ENCODE data around the gene KCNJ15. TPM values are rescaled to one million over a fixed set of nuclear protein-coding genes. Genes with fewer than 3 reads are reported as not detected.
A peak's percentile ranks its signal among the peaks of the same experiment; 100 is the strongest.

The KCNJ15 gene
- total RNA-seq, 3 donors from 2014 or later = 0.80 to 6.9 (median 0.98) TPM

GRCh38 chr21:38239672-38240071 lies 17.1 kb upstream of the KCNJ15 start:
- TF ChIP-seq CTCF (IDR thresholded peaks at IDR 0.05) (no peak), POLR2AphosphoS5 (IDR thresholded peaks at IDR 0.05) (no peak), POLR2A (IDR thresholded peaks at IDR 0.05) (no peak)
- H3K4me1 ChIP-seq = no peaks in the 10 kb centered on the region
- no peaks in the 10 kb centered on the region for H3K27me3 ChIP-seq
- DNase-seq (ENCODE audit: low spot score in 2 of 2) = no peak
- H3K27ac ChIP-seq = no peak overlapping the region
- H3K36me3 ChIP-seq = no peaks in the 10 kb centered on the region
- intact Hi-C loops (cut with DNase I; ENCODE audit: low total_unique reads) = no loop called here
- H3K4me3 ChIP-seq = no peak overlapping the region
- no peaks in the 10 kb centered on the region for H3K9me3 ChIP-seq

GRCh38 chr21:38240129-38240528 lies 16.7 kb upstream of the KCNJ15 start:
- no peak for DNase-seq (ENCODE audit: low spot score in 2 of 2)
- H3K4me1 ChIP-seq = no peaks in the 10 kb centered on the region
- no peaks in the 10 kb centered on the region for H3K36me3 ChIP-seq
- intact Hi-C loops (cut with DNase I; ENCODE audit: low total_unique reads) = no loop called here
- H3K4me3 ChIP-seq = no peak overlapping the region
- H3K27ac ChIP-seq = peak overlapping the region in 1 of 2 donors; percentile 54
- no peaks in the 10 kb centered on the region for H3K27me3 ChIP-seq
- no peaks in the 10 kb centered on the region for H3K9me3 ChIP-seq
- TF ChIP-seq POLR2A (IDR thresholded peaks at IDR 0.05) (no peak), POLR2AphosphoS5 (IDR thresholded peaks at IDR 0.05) (no peak), CTCF (IDR thresholded peaks at IDR 0.05) (no peak)

DNA sequence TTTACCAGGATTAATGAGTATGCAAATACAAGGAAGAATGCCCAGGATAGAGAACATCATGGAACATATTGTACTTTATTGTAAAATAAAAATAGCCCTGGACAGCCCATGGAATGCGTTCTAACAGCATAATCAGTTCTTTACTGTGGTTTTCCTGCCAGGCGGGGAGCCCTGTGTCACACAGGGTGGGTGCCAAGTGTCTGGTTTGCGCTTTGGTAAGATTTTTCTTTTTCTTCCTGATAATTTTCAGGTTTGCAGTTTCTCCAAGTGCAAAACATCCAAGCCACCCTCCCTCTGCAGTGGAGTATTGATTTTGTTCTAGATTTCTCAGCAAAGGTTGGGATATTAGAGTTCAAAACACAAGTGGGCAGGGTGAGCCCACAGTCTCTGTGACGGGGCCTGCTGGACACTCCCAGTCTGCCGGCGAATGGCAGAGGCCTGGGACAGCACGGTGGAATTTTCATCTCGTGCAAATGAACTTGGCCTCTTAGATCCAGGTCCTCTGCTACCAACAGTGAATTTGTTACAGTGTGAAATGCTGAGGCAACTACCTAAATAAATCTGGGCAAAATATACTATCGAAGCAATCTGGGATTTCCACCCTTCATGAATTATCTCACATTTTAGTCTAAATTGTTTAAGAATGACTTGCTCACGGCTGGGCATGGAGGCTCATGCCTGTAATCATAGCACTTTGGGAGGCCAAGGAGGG lies 15.6 kb upstream of the KCNJ15 start:
- H3K4me3 ChIP-seq = no peak overlapping the region
- no peak for TF ChIP-seq POLR2AphosphoS5 (IDR thresholded peaks at IDR 0.05)
- H3K4me1 ChIP-seq = no peaks in the 10 kb centered on the region
- no peaks in the 10 kb centered on the region for H3K27me3 ChIP-seq
- intact Hi-C loops (cut with DNase I; ENCODE audit: low total_unique reads) = no loop called here
- H3K27ac ChIP-seq = peak overlapping the region in 1 of 2 donors; percentile 54
- H3K9me3 ChIP-seq = no peaks in the 10 kb centered on the region
- no peaks in the 10 kb centered on the region for H3K36me3 ChIP-seq
- DNase-seq (ENCODE audit: low spot score in 2 of 2) = no peak

- H3K27ac ChIP-seq = no peak overlapping the region
- intact Hi-C loops (cut with DNase I; ENCODE audit: low total_unique reads) = no loop called here
- no peaks in the 10 kb centered on the region for H3K4me1 ChIP-seq
- no peaks in the 10 kb centered on the region for H3K36me3 ChIP-seq
- no peak for DNase-seq (ENCODE audit: low spot score in 2 of 2)
- no peak overlapping the region for H3K4me3 ChIP-seq
- TF ChIP-seq CTCF (IDR thresholded peaks at IDR 0.05) (no peak), POLR2A (IDR thresholded peaks at IDR 0.05) (no peak), POLR2AphosphoS5 (IDR thresholded peaks at IDR 0.05) (no peak)
- no peaks in the 10 kb centered on the region for H3K9me3 ChIP-seq
- no peaks in the 10 kb centered on the region for H3K27me3 ChIP-seq
Measured at GRCh38 chr21:38242061-38242460, 14.7 kb upstream of the KCNJ15 start.

DNA sequence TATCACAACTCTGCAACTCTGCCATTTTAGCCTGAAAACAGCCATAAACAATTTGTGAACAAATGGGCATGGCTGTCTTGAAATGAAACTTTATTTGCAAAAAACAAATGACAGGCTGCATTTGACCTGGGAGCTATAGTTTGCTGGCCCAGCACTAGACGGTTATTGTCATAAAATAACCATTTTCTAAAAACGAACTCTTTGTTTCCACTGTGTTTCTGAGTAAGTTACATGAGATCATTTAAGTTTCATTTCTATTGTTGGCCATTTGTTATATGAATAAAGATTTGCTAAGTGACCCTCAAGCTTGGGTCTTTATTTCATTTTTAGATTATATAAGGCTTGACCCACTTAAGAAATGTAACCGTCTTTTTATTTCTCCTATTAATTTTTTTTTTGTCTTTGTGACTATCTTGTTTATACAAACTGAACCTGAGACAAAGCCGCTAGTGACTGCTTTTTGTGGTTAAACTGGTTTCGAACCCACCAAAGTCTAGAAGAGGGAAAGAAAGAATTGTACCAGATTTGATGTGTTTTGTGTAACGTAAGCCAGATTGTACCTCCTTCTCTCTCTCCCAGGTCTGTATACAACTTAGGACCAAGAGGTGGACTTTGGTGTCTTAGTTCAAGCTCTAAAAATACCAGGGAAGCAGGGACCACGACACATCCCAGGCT lies 12.9 kb upstream of the KCNJ15 start:
- Histone ChIP-seq H3K9me3 (no peaks in the 10 kb centered on the region), H3K27ac (no peak overlapping the region), H3K36me3 (no peaks in the 10 kb centered on the region), H3K4me1 (no peaks in the 10 kb centered on the region), H3K4me3 (no peak overlapping the region), H3K27me3 (no peaks in the 10 kb centered on the region)
- intact Hi-C loops (cut with DNase I; ENCODE audit: low total_unique reads) = no loop called here
- no peak for TF ChIP-seq CTCF (IDR thresholded peaks at IDR 0.05)
- TF ChIP-seq POLR2AphosphoS5 (IDR thresholded peaks at IDR 0.05) = no peak
- TF ChIP-seq POLR2A (IDR thresholded peaks at IDR 0.05) = no peak
- DNase-seq (ENCODE audit: low spot score in 2 of 2) = no peak
